HG03354 (cell line): ENCODE data around the gene GRIN1.

Experiments
- ATAC-seq: cut with Tn5 transposase; IDR thresholded peaks from one replicate; pipeline ENCODE4 v1.9.1; 2021; ENCODE audit warnings: mild to moderate bottlenecking; ENCODE audit not compliant: unreplicated experiment, poor library complexity, severe bottlenecking

GRIN1 gene

GRCh38 chr9:137138722-137139467 is at the start of gene GRIN1:
GRIN1 (plus strand) TSS chr9:137139154; CDS start chr9:137139487, 333 bp downstream.
- ATAC-seq = no peak

- ATAC-seq = no peak
These were observed 49.6 kb upstream of the GRIN1 start for GRCh38 chr9:137089232-137089947.

GRCh38 chr9:137095664-137096517 is 43.1 kb upstream of the GRIN1 start:
- no peak for ATAC-seq

GRCh38 chr9:137096785-137097546 is 42.0 kb upstream of the GRIN1 start:
- no peak for ATAC-seq

- no peak for ATAC-seq
These were observed 41.0 kb upstream of the GRIN1 start for GRCh38 chr9:137097761-137098462.

GRCh38 chr9:137099231-137099630 is 39.7 kb upstream of the GRIN1 start:
- no peak for ATAC-seq

GRCh38 chr9:137103206-137103999 is 35.6 kb upstream of the GRIN1 start:
- ATAC-seq = no peak

- no peak for ATAC-seq
These were observed 32.9 kb upstream of the GRIN1 start for GRCh38 chr9:137105814-137106661.

- ATAC-seq = no peak
These were observed 32.2 kb upstream of the GRIN1 start for GRCh38 chr9:137106662-137107250.

- ATAC-seq = no peak
These were observed 31.5 kb upstream of the GRIN1 start for GRCh38 chr9:137107312-137107921.

- ATAC-seq = no peak
These were observed 31.0 kb upstream of the GRIN1 start for GRCh38 chr9:137107982-137108381.

- no peak for ATAC-seq
These were observed 30.2 kb upstream of the GRIN1 start for GRCh38 chr9:137108608-137109249.

- ATAC-seq = no peak
These were observed 29.5 kb upstream of the GRIN1 start for GRCh38 chr9:137109250-137110146.

GRCh38 chr9:137110147-137110910 is 28.6 kb upstream of the GRIN1 start:
- ATAC-seq = no peak
